Measurements from ENCODE around the gene PYROXD2. TPM values are rescaled to one million over a fixed set of nuclear protein-coding genes. Genes with fewer than 3 reads are reported as not detected.
"Not testable (repeated sequence)": the region's sequence is repeated elsewhere in the genome, so short reads cannot be mapped to it uniquely, and the experiment has no call there.

Gene PYROXD2
- total and polyA plus RNA-seq, 7 donors: 0.46 to 13.2 (median 1.7) TPM

GRCh38 chr10:98344589-98345038 lies 70.4 kb downstream of the PYROXD2 start:
- H3K4me3 ChIP-seq: no peak overlapping the region
- intact Hi-C loops (cut with DNase I): loop anchor here in 1 of 2 donors (5.0 kb wide), 1 partner anchor 68 kb away; no protein-coding TSS in a partner anchor
- H3K9me3 ChIP-seq: no peaks in the 10 kb centered on the region
- peaks cover 14% of the 10 kb centered on the region for H3K4me1 ChIP-seq
- ATAC-seq (peak in 3 of 4 donors; percentile 15 to 41 (median 23)), DNase-seq (peak; percentile 90 to 93)
- H3K36me3 ChIP-seq (ENCODE audit: insufficient read depth in 1 of 2, low read depth in 1 of 2): no peaks in the 10 kb centered on the region
- no peak overlapping the region for H3K27ac ChIP-seq
- H3K27me3 ChIP-seq (ENCODE audit: insufficient read depth in 3 of 3, low read length in 2 of 3): peaks cover 0 to 2% (median 0%) of the 10 kb centered on the region in 3 donors
- TF ChIP-seq CTCF (IDR thresholded peaks at IDR 0.05): no peak
- 32 to 33% (median 33%) methylated on average over 6 of the region's 6 CpGs for WGBS, 3 donors

GRCh38 chr10:98341701-98342100 lies 73.3 kb downstream of the PYROXD2 start:
- peaks cover 27% of the 10 kb centered on the region for H3K4me1 ChIP-seq
- H3K27me3 ChIP-seq (ENCODE audit: insufficient read depth in 3 of 3, low read length in 2 of 3); ATAC-seq; H3K4me3 ChIP-seq; H3K27ac ChIP-seq; H3K36me3 ChIP-seq (ENCODE audit: insufficient read depth in 1 of 2, low read depth in 1 of 2); H3K9me3 ChIP-seq; DNase-seq: not testable (repeated sequence)
- whole genome bisulfite sequencing, 3 donors: 91 to 95% (median 92%) methylated on average over 10 of the region's 10 CpGs
- intact Hi-C loops (cut with DNase I): loop anchor here in 1 of 2 donors (5.0 kb wide), 1 partner anchor 71 kb away; no protein-coding TSS in a partner anchor

DNA sequence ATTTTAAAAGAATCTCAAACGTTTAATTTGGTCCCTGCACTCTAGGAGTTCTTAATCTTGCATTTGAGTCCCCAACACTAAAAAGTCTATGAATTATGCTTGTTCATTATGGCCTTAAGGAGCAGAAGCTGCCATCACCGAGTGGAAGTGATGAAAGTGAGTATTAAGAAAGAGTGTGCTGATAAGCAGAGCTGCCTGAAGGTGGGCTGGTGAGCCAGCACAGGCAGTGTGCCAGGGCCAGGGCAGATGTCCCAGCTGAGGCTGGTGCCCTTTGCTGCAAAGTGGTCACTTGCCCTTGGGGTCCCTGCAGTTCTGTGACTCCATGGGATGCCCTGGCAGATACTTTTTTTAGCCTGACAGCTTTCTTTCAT lies 74.1 kb downstream of the PYROXD2 start:
- peak; percentile 36 to 62 (median 50) for ATAC-seq
- peak; percentile 37 to 75 for DNase-seq
- no peaks in the 10 kb centered on the region for H3K27me3 ChIP-seq (ENCODE audit: insufficient read depth in 3 of 3, low read length in 2 of 3)
- WGBS, 3 donors: 11 to 28% (median 15%) methylated on average over 2 of the region's 2 CpGs
- no peak for TF ChIP-seq CTCF (IDR thresholded peaks at IDR 0.05)
- H3K9me3 ChIP-seq: no peaks in the 10 kb centered on the region
- intact Hi-C loops (cut with DNase I): loop anchor here in 1 of 2 donors (5.0 kb wide), 1 partner anchor 71 kb away; no protein-coding TSS in a partner anchor
- no peaks in the 10 kb centered on the region for H3K36me3 ChIP-seq (ENCODE audit: insufficient read depth in 1 of 2, low read depth in 1 of 2)
- no peak overlapping the region for H3K4me3 ChIP-seq
- peaks cover 27% of the 10 kb centered on the region for H3K4me1 ChIP-seq
- H3K27ac ChIP-seq: peak overlapping the region; percentile 83

GRCh38 chr10:98340261-98340939 lies 74.6 kb downstream of the PYROXD2 start:
- Histone ChIP-seq H3K9me3 (no peaks in the 10 kb centered on the region), H3K27ac (peak overlapping the region; percentile 83), H3K4me3 (no peak overlapping the region), H3K36me3 (ENCODE audit: insufficient read depth in 1 of 2, low read depth in 1 of 2) (no peaks in the 10 kb centered on the region), H3K27me3 (ENCODE audit: insufficient read depth in 3 of 3, low read length in 2 of 3) (no peaks in the 10 kb centered on the region), H3K4me1 (peaks cover 27% of the 10 kb centered on the region)
- no peak for TF ChIP-seq CTCF (IDR thresholded peaks at IDR 0.05)
- no peak for DNase-seq
- ATAC-seq: peak; percentile 86 to 88 (median 87)
- intact Hi-C loops (cut with DNase I): loop anchor here in 1 of 2 donors (5.0 kb wide), 1 partner anchor 72 kb away; no protein-coding TSS in a partner anchor
- WGBS, 3 donors: 32 to 49% (median 32%) methylated on average over 8 of the region's 8 CpGs

- no peak overlapping the region for H3K4me3 ChIP-seq
- H3K27me3 ChIP-seq (ENCODE audit: insufficient read depth in 3 of 3, low read length in 2 of 3): no peaks in the 10 kb centered on the region
- ATAC-seq (peak in 1 of 4 donors; percentile 17), DNase-seq (no peak)
- TF ChIP-seq CTCF (IDR thresholded peaks at IDR 0.05): no peak
- H3K4me1 ChIP-seq: peaks cover 27% of the 10 kb centered on the region
- no peaks in the 10 kb centered on the region for H3K36me3 ChIP-seq (ENCODE audit: insufficient read depth in 1 of 2, low read depth in 1 of 2)
- WGBS, 3 donors: 51 to 82% (median 56%) methylated on average over 5 of the region's 5 CpGs
- intact Hi-C loops (cut with DNase I): loop anchor here in 1 of 2 donors (5.0 kb wide), 1 partner anchor 73 kb away; no protein-coding TSS in a partner anchor
- peak overlapping the region; percentile 83 for H3K27ac ChIP-seq
- no peaks in the 10 kb centered on the region for H3K9me3 ChIP-seq
Observed at GRCh38 chr10:98339799-98340198, 75.2 kb downstream of the PYROXD2 start.

Data from psoas muscle (tissue), 8 donors.